GM21717 (cell line): ENCODE measurements around the gene CHKB.

Source experiments
- ATAC-seq: cut with Tn5 transposase; IDR thresholded peaks from one replicate; pipeline ENCODE4 v1.9.1; 2021; ENCODE audit warnings: mild to moderate bottlenecking, moderate library complexity; ENCODE audit not compliant: unreplicated experiment

CHKB gene

GRCh38 chr22:50532824-50533796 lies 49.5 kb downstream of the CHKB start:
- no peak for ATAC-seq

GRCh38 chr22:50531962-50532674 lies 50.5 kb downstream of the CHKB start:
- ATAC-seq, result no peak

GRCh38 chr22:50531546-50531961 lies 51.1 kb downstream of the CHKB start:
- ATAC-seq, result no peak

- ATAC-seq, result no peak
Measured at GRCh38 chr22:50530877-50531545, 51.6 kb downstream of the CHKB start.

- ATAC-seq, result no peak
Measured at GRCh38 chr22:50530580-50530876, 52.1 kb downstream of the CHKB start.

- no peak for ATAC-seq
Measured at GRCh38 chr22:50529897-50530579, 52.6 kb downstream of the CHKB start, which contains the start of gene TYMP. Gene TYMP (minus strand): TSS chr22:50530012. CDS start chr22:50529709, 303 bp downstream.

GRCh38 chr22:50529416-50529896 lies 53.2 kb downstream of the CHKB start:
- no peak for ATAC-seq
